ENCODE measurements around the gene EPDR1. TPM values are rescaled to one million over a fixed set of nuclear protein-coding genes. Genes with fewer than 3 reads are reported as not detected.

Gene EPDR1
- total RNA-seq, 4 donors from 2014 or later: 14.4 to 30.4 (median 24.1) TPM

- TF ChIP-seq CTCF (IDR thresholded peaks at IDR 0.05) (peak; percentile 60 to 71 (median 66)), POLR2A (IDR thresholded peaks at IDR 0.05) (no peak)
- Histone ChIP-seq H3K27ac (peak overlapping the region in 1 of 2 donors; percentile 14), H3K27me3 (no peaks in the 10 kb centered on the region), H3K4me1 (no peaks in the 10 kb centered on the region), H3K36me3 (no peaks in the 10 kb centered on the region), H3K4me3 (no peak overlapping the region), H3K9me3 (no peaks in the 10 kb centered on the region)
- intact Hi-C loops (cut with DNase I; ENCODE audit: low total_unique reads): loop anchor here (10.0 kb wide), 1 partner anchor 323 kb away; no protein-coding TSS in a partner anchor
- no peak for DNase-seq
Observed at GRCh38 chr7:37901236-37901827, 19.1 kb upstream of the EPDR1 start.

GRCh38 chr7:37901890-37902524 is 18.4 kb upstream of the EPDR1 start:
- no peaks in the 10 kb centered on the region for H3K4me1 ChIP-seq
- H3K27ac ChIP-seq: peak overlapping the region in 1 of 2 donors; percentile 14
- no peak for DNase-seq
- TF ChIP-seq POLR2A (IDR thresholded peaks at IDR 0.05) (no peak), CTCF (IDR thresholded peaks at IDR 0.05) (no peak)
- no peaks in the 10 kb centered on the region for H3K9me3 ChIP-seq
- no peaks in the 10 kb centered on the region for H3K27me3 ChIP-seq
- H3K36me3 ChIP-seq: no peaks in the 10 kb centered on the region
- no peak overlapping the region for H3K4me3 ChIP-seq
- intact Hi-C loops (cut with DNase I; ENCODE audit: low total_unique reads): loop anchor here (10.0 kb wide), 1 partner anchor 323 kb away; no protein-coding TSS in a partner anchor

GRCh38 chr7:37908221-37908788 is 12.1 kb upstream of the EPDR1 start:
- DNase-seq: no peak
- TF ChIP-seq POLR2A (IDR thresholded peaks at IDR 0.05) (no peak), CTCF (IDR thresholded peaks at IDR 0.05) (no peak)
- H3K27ac ChIP-seq: no peak overlapping the region
- H3K36me3 ChIP-seq: no peaks in the 10 kb centered on the region
- intact Hi-C loops (cut with DNase I; ENCODE audit: low total_unique reads): loop anchor here (10.0 kb wide), 1 partner anchor 316 kb away; no protein-coding TSS in a partner anchor
- H3K4me3 ChIP-seq: no peak overlapping the region
- H3K9me3 ChIP-seq: no peaks in the 10 kb centered on the region
- H3K4me1 ChIP-seq: no peaks in the 10 kb centered on the region
- no peaks in the 10 kb centered on the region for H3K27me3 ChIP-seq

GRCh38 chr7:37912756-37913155 is 7.7 kb upstream of the EPDR1 start:
- TF ChIP-seq CTCF (IDR thresholded peaks at IDR 0.05) (no peak), POLR2A (IDR thresholded peaks at IDR 0.05) (no peak)
- H3K27ac ChIP-seq: peak overlapping the region; percentile 94 to 97
- DNase-seq: no peak
- no peak overlapping the region for H3K4me3 ChIP-seq
- H3K36me3 ChIP-seq: no peaks in the 10 kb centered on the region
- intact Hi-C loops (cut with DNase I; ENCODE audit: low total_unique reads): no loop called here
- no peaks in the 10 kb centered on the region for H3K4me1 ChIP-seq
- no peaks in the 10 kb centered on the region for H3K27me3 ChIP-seq
- H3K9me3 ChIP-seq: no peaks in the 10 kb centered on the region

GRCh38 chr7:37915438-37915837 is 5.0 kb upstream of the EPDR1 start:
- DNase-seq: peak in 1 of 2 donors; percentile 44
- peak overlapping the region; percentile 94 to 97 for H3K27ac ChIP-seq

More at GRCh38 chr7:37915438-37915837, 5.0 kb upstream of the EPDR1 start:
- H3K36me3 ChIP-seq: no peaks in the 10 kb centered on the region
- intact Hi-C loops (cut with DNase I; ENCODE audit: low total_unique reads): no loop called here
- H3K9me3 ChIP-seq: no peaks in the 10 kb centered on the region
- H3K4me1 ChIP-seq: no peaks in the 10 kb centered on the region
- no peaks in the 10 kb centered on the region for H3K27me3 ChIP-seq
- TF ChIP-seq POLR2A (IDR thresholded peaks at IDR 0.05) (no peak), CTCF (IDR thresholded peaks at IDR 0.05) (no peak)
- peak overlapping the region; percentile 60 to 63 for H3K4me3 ChIP-seq

Data from uterus (tissue), 4 donors.